ENCODE results near the gene RFFL.
A peak's percentile ranks its signal among the peaks of the same experiment; 100 is the strongest.
"Not testable (repeated sequence)": the region's sequence is repeated elsewhere in the genome, so short reads cannot be mapped to it uniquely, and the experiment has no call there.

Gene RFFL, protein sequence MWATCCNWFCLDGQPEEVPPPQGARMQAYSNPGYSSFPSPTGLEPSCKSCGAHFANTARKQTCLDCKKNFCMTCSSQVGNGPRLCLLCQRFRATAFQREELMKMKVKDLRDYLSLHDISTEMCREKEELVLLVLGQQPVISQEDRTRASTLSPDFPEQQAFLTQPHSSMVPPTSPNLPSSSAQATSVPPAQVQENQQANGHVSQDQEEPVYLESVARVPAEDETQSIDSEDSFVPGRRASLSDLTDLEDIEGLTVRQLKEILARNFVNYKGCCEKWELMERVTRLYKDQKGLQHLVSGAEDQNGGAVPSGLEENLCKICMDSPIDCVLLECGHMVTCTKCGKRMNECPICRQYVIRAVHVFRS

DNA sequence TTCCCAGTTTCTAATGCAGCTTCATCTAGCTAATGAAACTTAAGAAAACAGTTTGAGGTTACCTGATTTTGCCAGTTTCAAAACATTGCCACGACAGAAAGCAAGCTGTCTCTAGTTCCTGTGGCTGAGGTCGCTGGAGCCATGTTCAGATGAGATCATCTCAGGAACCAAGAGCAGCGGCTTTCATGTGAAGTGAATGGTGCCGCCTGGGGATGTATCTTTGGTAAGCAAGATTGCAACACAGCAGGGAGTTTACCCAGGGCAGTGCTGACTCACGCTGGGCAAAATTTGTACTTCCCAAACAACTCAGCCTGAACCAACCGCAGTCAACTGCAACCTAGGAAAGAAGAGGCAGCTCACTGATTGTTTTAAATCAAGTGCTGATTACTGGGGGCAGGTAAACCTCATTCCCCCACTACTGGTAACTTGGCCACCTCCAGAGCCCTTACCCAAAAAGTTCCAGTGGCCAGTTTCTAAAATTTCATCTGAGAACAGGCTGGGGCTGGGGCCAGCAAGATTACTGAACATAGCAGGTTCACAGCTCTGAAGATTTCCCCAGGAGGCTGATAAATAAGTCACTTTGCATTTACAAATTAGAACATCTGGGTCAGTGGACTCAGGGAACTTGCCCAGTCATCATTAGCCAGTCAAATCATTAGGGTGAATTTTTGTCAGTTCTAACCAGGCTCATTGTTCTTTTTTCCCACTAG is at the start of gene RFFL:
TSS of gene RFFL (minus strand) at position 194 of the 710 bp plus-strand sequence. CDS start 37,154 bp downstream, outside the sequence.
- intact Hi-C loops (cut with DNase I) = no loop called here
- peak; percentile 66 to 97 (median 84) for DNase-seq

DNA sequence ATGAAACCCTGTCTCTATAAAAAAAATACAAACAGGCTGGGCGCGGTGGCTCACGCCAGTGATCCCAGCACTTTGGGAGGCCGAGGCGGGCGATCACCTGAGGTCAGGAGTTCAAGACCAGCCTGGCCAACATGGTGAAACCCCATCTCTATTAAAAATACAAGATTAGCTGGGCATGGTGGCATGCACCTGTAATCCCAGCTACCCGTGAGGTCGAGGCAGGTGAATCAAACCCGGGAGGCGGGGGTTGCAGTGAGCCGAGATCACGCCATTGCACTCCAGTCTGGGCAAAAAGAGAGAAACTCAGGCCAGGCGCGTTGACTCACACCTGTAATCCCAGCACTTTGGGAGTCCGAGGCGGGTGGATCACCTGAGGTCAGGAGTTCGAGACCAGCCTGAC is 47.3 kb upstream of the RFFL start:
- peak in 2 of 10 donors; percentile 55 to 66 for DNase-seq
- intact Hi-C loops (cut with DNase I) = not testable (repeated sequence)

DNA sequence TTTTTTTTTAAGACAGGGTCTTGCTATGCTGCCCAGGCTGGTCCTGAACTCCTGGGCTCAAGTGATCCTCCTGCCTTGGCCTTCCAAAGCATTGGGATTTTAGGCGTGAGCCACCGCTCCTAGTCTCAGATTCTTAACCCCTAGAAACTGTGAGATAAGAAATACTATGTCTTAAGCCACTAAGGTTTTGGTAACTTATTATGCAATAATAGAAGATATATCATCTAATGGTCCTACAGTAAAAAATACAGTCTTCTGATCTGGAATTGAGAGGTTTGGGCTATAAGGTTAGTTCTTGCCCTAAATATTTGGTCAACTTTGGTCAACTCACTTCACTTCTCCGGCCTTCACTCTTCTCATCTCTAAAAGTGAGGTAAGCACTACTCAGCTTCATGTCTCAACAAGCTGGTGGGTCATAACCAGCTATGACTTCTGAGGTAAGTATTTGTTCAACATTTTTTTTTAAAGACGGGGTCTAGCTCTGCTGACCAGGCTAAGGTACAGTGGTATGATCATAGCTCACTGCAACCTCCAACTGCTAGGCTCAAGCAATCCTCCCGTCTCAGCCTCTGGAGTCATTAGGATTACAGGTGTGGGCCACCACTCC is 41.4 kb upstream of the RFFL start:
- intact Hi-C loops (cut with DNase I) = no loop called here

DNA sequence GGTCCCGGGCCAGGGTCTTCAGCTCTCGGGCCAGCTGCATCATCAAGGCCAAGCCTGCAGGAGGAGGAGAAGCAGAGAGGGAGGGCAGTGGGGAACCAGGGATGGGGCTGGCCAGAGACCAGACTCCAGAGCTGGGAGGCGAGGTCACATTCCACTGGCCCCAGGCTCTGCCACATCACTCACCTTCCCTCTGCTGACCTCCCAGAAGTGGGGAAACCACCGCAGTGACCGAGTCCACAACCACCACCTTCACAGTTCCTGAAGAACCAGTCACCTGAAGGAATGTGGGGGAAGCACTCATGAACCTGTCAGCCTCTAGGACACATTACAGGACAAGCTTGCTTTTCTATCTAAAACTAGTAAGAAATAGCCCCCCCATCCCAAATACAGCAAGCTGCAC is 39.8 kb upstream of the RFFL start:
- intact Hi-C loops (cut with DNase I) = no loop called here

More for the DNA sequence above, 41.4 kb upstream of the RFFL start:
- DNase-seq = no peak

DNA sequence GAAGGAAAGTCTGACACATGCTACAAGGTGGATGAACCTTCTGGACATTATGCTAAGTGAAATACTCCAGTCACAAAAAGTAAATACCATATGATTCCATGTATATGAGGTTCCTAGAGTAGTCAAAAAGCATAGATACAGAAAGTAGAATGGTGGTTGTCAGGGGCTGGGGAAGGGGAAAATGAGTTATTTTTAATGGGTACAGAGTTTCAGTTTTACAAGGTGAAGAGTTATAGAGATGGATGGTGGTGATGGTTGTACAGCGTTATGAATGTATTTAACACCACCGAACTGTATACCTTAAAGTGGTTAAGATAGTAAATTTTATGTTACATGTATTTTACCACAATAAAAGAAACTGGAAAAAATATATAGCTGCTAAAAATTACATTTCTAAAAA is 38.2 kb upstream of the RFFL start:
- DNase-seq = no peak
- intact Hi-C loops (cut with DNase I) = no loop called here

More for the DNA sequence above, 39.8 kb upstream of the RFFL start:
- no peak for DNase-seq

DNA sequence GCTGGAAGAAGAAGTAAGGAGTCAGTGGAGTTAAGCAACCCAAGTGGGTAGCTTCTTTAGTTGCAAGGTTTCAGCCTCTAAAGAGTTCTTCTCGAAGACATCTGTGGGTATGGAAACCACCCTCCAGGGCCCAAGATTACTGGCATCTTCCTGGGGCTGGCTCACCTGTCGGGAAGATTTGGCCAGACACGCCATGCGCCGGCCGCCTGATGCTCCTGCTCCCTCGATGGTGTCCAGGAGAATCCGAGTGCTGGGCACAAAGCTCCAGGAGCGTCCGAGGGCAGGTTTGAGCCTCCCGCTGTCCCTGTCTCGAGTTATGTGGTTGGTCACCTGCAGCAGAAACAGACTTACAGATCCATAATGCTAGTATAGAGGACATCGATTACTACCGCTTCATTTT is 37.5 kb upstream of the RFFL start:
- DNase-seq = peak in 1 of 10 donors; percentile 73
- intact Hi-C loops (cut with DNase I) = no loop called here

DNA sequence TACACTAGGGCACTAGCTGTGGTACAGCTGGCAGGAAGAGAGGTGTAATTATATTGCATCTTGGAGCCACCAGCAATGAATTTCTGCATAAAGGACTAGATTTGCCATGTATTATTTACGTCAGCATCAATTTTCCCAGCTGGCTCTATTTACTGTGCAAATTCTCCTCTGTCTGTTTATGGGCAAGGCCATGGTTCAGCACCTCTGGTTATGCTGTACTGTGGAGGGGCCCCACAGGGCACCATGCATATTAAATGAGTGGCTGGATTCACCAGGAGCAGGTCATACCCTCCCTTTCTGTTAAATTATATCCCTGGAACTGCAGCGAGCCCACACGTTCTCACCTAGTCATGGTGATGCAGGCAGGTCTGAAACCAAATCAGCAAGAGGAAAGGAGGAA is 36.4 kb upstream of the RFFL start:
- peak in 1 of 10 donors; percentile 22 for DNase-seq
- intact Hi-C loops (cut with DNase I) = loop anchor here (10.0 kb wide), 1 partner anchor 135 kb away; the partner anchor contains the start of genes CCT6B and ZNF830

DNA sequence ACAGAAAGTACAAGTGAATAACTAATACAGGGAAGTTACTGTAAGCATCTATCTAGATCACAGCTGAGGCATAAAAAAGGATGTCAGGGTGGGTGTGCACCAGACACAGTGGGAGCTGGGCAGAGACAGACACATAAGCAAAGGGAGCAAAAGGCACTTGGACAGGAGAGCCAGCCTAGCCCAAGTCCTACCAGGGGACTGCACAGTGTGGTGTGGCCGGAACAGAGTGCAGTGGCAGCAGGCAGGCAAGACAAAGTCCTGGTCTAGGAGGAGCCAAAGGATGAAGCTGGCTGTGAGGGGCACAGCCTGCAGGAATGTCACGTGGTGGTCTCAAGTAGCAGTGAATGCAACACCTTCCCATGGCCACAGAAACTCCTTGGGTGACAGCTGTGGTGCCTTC is 34.3 kb upstream of the RFFL start:
- DNase-seq = no peak
- intact Hi-C loops (cut with DNase I) = loop anchor here (10.0 kb wide), 1 partner anchor 133 kb away; the partner anchor contains the start of genes CCT6B and ZNF830

DNA sequence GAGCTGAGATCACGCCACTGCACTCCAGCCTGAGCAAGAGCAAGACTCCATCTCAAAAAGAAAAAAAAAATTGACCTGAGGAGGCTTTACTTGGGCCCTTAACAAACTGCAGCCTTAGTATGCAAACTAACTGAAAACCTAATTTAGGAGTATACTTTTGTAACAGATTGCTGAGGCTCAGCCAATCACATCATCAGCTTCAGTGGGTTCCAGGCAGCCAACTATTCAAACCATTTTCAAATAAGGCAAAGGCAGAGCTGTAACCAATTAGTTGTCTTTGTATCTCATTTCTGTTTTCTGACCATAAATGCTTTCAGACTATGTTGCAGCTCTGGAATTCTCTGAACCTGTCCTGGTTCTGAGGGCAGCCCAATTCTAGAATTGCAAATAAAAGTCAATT is 32.2 kb upstream of the RFFL start:
- intact Hi-C loops (cut with DNase I) = loop anchor here (10.0 kb wide), 1 partner anchor 131 kb away; the partner anchor contains the start of genes CCT6B and ZNF830
- no peak for DNase-seq

DNA sequence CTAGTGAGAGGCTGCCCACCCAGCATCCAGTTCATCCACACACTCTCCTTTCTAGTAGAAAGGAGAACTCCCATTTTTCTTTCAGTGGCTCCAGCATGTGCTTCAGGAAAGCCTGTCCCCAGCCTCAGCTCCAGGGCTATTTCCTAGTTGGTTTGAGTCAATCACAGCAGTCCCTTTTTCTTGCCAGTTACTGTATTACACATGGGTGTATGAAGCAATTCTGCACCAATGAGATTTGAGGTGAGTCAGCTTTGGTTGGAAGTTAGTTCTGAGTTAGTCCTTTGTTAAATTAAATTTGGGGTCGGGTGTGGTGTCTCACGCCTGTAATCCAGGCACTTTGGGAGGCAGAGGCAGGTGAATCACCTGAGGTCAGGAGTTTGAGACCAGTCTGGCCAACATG is 31.4 kb upstream of the RFFL start:
- DNase-seq = no peak
- intact Hi-C loops (cut with DNase I) = loop anchor here (10.0 kb wide), 1 partner anchor 130 kb away; the partner anchor contains the start of genes CCT6B and ZNF830

DNA sequence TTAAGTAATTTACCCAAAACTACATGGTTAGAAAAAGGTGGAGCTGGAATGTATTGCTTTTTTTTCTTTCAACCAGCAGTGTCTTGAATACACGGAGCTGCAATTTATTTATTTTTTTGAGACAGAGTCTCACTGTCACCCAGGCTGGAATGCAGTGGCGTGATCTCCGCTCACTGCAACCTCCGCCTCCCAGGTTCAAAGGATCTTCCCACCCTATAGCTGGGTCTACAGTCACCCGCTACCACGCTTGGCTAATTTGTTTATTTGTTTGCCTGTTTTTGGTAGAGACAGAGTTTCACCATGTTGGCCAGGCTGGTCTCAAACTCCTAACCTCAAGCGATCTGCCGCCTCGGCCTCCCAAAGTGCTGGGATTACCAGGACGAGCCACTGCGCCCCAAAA is 27.2 kb upstream of the RFFL start:
- intact Hi-C loops (cut with DNase I) = loop anchor here (10.0 kb wide), 1 partner anchor 126 kb away; the partner anchor contains the start of genes CCT6B and ZNF830
- not testable (repeated sequence) for DNase-seq

DNA sequence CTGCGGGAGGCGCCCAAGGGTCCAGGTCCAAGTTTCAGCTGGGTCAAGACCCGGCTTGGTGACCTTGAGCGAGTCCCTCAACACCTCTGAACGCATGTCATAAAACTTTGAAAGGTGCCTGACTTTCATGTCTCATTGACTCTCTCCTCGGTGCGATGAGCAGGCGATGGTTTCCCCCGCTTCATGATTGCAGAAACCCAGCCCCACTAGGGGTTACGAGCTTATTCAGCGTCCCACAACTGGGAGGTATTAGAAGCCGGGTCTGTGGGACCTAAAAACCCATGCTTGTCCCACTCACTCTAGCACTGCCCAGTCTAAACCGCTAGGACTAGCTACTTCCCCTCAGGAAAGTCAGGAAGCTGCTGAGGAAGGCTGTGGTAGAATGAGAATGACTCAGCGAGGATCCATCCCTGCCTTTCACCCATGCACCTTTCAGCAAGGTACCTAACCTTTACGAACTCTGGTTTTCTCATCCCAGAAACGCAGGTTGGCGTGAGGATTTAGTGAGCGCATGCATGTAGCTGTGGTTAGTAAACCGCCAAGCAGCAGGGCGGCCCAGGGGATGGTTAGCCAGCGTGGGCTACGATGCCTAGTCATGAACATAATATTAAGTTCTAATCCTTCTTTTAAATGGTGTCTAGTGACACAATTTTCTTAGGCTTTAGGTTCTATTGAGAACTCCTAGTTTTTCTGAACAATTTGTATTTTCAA is 26.2 kb upstream of the RFFL start:
- no peak for DNase-seq
- intact Hi-C loops (cut with DNase I) = loop anchor here (1.0 to 10.0 kb wide), 2 partner anchors 91 to 125 kb away; partner anchors contain the start of genes CCT6B and ZNF830

DNA sequence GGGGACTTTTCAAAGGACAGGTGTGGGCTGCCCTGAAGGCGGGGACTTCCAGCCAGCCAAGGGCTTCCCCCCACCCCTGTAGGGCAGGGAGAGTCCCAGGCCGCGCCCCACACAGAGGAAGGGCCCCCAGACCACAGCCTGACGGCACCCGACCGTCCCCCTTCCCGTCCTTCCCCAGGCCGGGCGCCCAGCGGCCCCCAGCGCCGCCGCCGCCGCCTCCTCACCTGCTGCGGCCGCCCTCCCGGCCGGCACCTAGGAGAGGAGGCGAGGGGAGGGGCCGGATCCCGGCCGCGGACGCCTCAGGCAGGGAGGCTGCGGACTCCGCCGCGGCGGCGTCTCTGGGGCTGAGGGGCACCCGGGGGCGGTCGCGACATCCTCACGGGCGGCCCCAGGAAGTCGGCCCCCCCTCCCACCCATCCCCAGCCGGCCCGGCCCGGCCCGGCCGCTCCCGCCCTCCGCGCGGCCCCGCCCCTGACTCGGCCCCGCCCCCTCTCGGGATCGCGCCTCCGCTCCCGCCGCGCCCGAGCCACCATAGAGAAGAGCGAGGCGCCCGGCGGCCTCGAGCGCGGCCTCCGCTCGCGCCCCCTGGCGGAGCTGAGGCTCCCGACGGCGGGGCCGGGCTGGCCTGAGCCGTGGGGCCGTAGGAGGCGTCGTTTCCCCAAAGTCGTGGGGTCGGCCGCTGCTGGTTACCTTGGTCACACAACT is 25.5 kb upstream of the RFFL start:
- peak; percentile 77 to 98 (median 85) for DNase-seq
- intact Hi-C loops (cut with DNase I) = loop anchor here (1.0 kb wide), 1 partner anchor 91 kb away; no protein-coding TSS in a partner anchor

DNA sequence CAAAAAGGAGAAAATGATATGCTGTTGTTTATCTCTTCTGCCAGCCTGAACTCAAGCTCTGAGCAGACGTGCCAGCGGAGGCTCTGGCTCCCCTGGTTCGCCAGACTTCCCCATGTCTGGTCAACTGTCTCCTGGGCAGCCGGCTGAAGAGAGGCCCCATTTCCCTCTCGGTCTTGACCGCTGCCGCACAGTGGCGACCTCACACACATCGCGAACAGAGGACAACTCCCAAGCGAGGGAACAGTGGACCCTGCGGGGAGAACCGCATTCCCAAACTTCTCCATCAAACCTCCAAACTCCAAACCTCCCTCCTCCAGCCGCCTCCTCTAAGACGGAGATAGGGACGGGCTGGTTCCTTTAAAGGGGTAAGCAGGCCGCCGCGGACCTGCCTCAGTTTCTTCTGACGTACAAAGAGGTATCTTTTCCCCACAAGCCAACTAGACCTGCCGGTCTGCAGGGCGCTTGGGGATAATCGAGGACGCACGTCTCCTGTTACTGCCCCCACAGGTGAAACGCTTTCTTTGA is 24.9 kb upstream of the RFFL start:
- DNase-seq = peak; percentile 58 to 94 (median 70)
- intact Hi-C loops (cut with DNase I) = no loop called here

DNA sequence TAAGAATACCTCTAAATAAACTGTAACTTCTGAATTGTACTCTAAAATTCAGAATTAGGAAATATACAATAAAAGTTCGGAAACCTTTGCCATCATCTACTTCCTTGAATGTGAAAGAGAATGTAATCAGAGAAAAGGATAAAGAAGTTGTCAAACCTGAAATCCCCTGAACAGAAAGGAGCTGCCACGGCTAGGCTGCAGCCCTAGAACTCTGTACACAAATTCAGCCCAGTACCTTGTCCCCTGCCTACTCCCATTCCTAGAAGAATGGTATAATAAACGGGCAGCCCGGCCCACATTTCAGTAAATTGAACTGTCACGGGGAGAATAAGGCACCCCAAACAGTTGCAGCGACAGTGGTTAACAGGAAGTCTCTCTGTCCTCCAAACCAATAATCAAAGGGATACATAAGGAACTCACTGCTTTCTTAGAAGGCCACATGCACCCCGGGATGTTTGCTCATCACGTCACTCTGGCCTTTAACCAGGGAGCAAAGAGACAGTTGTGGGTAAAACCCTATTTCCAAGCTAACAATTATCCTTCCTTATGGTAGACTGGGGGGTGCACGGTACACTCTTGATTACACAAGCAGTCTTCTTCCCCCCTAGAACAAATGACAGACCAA is 24.3 kb upstream of the RFFL start:
- peak in 3 of 10 donors; percentile 28 to 62 (median 30) for DNase-seq
- intact Hi-C loops (cut with DNase I) = no loop called here

DNA sequence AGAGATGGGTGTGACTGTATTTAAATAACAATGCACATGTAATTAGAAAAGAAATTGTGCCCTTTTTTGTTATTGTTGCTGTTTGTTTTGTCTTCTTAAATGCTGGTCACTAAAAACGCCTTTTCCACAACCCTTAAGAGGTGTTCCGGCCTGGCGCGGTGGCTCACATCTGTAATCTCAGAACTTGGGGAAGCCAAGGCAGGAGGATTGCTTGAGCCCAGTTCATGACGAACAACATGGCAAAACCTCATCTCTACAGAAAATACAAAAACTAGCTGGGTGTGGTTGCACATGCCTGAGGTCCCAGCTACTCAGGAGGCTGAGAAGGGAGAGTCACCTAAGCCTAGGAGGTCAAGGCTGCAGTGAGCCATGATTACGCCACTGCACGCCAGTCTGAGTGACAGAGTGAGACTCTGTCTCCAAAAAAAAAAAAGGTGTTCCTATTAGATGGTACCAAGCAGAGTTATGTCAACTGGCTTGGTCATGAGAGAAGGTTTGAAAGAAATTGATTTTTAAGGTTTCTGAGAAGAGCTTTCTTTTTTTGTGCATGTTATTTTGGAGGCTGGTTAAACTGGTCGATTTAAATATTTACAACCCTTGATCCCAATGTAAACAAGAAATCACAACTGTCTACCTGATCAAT is 23.5 kb upstream of the RFFL start:
- peak in 1 of 10 donors; percentile 22 for DNase-seq
- intact Hi-C loops (cut with DNase I) = no loop called here

DNA sequence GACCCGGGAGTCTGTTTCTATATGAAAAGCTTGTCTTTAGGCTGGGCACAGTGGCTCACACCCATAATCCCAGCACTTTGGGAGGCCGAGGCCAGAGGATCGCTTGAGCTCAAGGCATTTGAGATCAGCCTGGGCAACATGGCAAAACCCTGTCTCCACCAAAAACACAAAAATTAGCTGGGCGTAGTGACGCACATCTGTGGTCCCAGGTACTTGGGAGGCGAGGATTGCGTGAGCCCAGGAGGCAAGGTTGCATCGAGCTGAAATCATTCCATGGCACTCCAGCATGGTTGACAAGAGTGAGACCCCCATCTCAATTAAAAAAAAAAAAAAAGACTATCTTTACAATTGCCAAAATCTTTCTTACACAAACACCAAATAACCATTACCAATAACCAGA is 22.7 kb upstream of the RFFL start:
- DNase-seq = no peak
- intact Hi-C loops (cut with DNase I) = no loop called here

DNA sequence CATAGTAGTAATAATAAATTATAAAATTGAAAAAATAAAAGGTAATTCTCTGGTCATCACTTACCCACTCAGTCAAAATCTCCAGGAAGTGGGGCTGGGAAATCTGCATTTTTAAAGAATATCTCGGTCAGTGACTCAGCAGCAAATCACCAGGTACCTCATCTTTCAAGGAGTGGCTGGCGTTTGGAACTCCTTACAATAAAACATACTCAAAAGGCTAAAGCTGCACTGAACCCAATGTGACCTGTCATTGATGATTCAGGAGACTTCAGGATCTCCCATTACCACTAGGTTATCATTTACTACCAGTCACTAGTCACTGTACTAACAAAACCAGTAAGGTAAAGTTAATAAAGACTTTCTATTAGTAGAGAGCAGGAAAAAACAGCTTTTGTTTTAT is 21.5 kb upstream of the RFFL start:
- no peak for DNase-seq

More for the DNA sequence above, 21.5 kb upstream of the RFFL start:
- intact Hi-C loops (cut with DNase I) = no loop called here

Measured in posterior cingulate gyrus (tissue), 11 donors.